NOMO-1 treated with DMSO at 0.1 percent for 48 hours (cell line): ENCODE measurements around the gene EXOSC7.
"Not testable (repeated sequence)": the region's sequence is repeated elsewhere in the genome, so short reads cannot be mapped to it uniquely, and the experiment has no call there.

Source experiments
- DNase-seq: peaks from one replicate; lab custom pipeline; 2025; ENCODE audit not compliant: unreplicated experiment; lab: John Stamatoyannopoulos, UW

Gene EXOSC7

DNA sequence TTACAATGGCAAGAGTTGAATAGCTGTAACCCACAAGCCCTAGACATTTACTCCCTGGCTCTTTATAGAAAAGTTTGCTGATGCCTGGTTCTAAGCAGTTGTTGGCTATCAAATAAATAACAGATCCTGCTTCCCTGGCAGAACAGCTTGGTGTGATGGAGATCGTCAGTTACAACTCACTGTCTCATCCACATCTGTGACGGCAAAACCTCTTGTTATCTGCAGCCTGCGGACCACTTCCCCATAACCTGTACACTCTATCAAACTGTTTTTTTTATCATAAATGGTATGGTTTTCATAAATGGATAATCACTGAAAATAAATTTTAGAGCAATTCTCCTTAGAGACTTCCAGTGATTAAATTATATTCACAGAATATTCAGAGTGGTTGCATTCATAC, 14.2 kb upstream of the EXOSC7 start:
- no peak for DNase-seq

DNA sequence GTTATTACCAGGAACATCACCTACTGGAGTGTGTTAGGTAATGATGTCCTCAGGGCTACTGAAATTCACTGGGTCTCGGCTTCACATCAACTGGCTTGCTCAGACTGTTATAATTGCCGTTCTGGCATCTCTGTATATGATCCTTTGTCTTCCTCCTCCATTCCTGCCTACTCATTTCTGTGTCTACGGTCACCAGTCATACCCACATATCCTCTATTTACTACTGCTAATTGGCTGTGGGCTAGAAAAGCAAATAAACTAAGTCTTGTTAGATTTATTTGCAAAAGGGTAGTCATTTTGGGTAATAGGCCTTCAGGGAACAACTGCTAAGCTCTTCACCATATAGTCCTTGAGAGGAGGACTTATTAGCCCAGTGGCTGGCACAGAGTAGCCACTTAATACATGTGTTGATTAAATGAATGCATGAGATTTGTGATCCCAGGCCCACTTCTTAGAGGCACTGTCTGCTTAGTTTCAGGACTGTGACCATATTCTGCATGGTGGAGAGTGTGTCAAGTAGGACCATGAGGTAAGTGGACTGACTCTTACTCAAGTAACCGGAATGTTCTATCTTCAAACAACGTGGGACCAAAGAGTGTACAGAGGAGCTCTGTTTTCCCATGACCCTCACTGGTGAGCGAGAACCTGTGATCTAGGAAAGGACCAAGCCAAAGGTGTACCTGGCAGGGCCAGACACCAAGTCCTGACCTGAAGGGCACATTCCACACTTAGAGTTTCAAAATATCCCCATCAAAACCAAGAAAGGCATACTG, 13.2 kb upstream of the EXOSC7 start:
- no peak for DNase-seq

DNA sequence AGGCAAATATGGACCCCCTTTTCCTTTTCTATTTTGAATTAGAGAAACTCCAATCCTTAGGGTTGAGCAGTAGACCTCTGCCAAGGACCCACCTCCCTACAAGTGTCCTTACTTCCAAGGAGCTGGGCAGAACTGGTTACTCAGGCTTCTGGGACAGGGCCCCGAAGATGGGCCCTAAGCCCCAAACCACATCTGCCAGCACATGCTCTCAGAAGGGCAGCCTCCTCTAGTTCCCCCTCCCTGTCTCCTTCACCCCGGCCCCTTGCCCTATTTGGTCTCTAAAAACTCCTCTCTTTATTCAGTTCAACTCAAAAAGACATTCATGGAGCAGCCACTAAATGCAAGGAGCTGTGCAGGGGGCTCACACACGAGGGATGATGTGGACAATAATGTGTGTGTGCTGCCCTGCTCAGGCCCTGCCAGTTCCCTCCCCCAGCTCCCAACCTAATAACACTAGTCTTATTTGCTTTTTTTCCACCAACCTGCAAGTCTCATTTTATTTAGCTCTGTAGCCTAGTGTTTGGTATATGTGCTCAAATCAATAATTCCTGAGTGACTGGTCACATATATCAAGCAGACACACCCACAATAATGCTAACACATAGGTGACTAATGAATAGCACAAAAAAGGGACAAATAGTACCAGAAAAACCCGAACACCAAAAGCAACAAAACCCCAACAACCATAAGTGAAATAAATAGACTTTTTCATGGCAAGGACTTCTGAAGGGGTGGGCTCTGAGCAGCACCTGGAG, 12.3 kb upstream of the EXOSC7 start:
- DNase-seq: no peak

DNA sequence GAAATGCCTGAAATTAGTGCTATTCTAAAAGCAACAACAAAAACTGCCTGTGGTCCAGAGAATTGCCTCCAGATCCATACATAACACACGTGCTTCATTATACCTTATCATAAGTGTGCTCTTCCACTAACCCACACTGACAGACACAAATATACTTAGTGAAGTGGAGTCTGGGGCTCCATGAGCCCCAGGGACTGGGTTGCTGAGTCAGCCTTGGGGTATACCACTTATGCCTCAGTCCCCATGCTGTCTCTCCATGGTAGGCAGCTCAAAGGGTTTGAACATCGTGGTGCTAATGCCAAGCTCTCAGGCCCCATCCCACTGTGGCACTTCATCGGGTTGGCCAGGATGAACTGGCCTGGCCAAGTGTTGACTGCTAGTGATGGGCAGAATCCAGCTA, 10.9 kb upstream of the EXOSC7 start:
- DNase-seq: no peak

DNA sequence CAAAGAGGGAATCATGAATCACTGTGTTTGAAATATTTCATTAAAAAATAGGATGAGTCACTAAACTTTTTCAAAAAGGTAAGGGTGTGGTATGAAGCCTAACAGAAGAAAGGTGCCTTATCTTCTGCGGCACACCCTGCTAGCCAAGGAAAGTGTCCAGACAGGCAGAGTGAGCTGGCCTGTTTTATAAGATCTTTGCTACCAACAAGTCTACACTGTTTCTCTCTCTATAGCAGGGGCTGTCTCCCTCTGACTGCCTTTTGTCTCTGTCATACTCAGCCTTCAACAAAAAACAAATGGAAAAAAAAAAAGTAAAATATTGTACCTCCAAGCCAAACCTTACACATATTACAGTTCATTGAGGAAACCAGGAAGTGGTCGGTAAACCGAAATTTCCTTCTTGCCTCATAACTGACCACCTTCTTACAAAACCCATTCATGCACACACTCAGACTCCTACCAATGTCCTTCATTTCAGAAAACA, 9.2 kb upstream of the EXOSC7 start:
- DNase-seq: peak; percentile 91

DNA sequence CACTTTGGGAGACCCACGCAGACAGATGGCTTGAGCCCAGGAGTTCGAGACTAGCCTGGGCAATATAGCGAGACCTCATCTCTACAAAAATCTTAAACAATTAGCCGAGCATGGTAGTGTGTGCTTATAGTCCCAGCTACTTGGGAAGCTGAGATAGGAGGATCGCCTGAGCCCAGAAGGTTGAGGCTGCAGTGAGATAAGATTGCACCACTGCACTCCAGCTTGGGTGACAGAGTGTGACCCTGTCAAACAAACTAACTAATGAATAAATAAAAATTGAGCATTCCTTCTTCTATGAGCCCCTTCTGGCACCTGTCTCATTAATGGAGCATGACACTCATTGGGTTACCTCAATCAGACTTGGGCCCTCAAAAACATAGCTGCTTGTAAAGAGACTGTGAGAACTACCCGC, 7.6 kb upstream of the EXOSC7 start:
- no peak for DNase-seq

DNA sequence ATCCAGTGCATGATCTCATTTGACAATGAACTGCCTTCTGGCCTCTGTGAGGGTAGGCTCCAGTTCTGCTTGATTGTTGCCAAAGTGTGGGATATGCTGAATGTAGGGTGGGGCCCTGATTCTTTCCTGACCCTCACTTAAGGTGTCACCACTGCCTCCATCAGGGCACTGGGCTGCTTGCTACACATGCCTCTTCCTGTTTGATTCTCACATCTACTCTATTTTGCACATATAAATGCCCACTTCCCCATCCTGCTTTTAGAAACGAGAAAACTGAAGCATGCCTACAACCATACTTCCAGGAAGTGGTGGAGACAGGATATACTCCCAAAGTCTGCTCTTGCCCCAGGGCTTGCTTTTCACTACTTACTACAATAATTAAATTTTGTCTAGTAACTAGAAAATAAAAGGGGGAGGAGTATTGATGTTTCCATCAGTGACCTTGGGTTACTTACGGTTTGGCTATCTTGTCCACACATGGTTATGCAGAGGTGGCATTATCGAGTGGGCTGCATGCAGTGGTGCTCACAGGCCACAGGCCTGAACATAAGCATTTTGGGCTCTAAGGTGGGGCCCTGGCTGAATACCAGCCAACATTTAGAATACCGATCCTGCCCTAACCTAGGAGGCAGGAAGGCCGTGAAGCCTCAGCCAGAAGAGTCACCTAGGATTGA, 6.8 kb upstream of the EXOSC7 start:
- peak; percentile 88 for DNase-seq

DNA sequence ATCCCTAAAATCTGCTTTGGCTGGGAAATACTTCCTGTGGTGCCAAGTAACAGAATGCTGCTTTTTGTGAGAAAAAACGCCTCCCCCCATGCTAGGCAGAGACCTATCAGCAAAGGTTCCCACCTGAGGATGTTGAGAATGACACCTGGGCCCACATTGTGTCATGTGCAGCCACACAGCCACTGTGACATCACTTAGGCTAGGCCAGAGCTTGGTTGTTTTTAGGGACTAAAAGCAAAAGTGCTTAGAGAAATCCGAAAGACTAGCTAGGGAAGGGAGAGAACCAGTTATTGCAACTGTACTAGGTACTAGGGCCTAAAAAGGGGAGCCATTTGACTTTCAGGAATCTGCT, 6.2 kb upstream of the EXOSC7 start:
- DNase-seq: no peak

DNA sequence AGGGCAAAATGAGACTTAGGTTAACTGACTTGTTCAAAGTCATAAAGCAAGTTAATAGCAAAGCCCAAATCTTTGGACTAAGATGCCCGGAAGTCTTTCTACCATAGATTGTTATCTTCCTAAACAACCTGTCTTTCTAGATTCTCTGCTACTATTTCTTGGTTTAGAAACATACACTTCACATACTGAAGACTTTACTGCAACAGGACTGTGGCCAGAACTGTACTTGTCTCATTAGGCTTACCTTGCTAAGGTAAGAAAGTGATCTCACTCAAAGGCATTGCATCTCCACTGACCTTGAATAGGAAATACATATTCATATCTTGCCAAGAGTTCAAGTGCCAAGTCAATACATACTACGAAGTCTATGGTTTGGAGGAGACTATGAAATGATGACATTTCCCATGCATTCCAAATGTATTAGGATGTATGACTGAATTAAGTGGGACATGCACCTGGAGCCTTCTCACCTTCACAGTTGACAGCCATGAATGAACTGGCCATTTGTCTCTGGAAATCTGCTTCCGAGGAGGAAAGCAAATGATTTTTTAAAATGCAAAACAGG, 5.0 kb upstream of the EXOSC7 start:
- DNase-seq: no peak

DNA sequence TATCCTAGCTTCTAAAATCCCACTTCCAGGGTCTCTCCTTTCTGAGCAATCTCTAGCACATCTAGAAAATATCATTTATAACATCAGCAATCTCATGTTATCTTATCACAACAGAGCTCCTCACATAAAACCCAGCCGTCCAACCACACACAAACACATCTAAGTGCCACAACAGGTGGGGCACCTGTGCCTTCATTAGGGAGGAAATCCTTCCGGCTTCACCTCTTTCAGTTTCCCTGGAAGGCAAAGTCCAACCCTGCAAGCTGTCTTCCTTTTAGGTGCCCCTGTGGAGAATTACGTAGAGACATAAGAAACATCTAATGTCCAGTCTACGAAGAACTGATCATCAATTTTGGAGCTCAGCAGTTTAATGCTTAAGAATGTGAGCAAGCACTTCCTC, 1.6 kb upstream of the EXOSC7 start:
- no peak for DNase-seq

DNA sequence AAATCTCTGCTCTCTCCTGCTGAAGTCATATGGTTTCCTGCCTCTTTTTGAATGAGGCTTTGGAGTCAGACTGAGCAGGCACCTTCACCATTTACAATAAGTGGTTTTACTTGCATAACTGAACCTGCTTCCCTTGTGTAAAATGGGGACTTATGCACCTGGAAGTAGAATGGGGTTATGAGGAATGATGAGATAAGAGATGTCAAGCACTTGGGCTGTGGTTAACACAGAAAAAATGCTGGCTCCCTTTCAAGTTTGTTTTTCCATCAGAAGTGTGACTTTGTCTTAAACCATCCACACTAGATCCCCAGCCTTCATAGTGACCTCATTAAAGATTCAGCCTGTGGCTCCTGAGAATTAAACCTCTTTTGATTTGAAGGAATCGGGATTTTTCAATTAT, 5.2 kb downstream of the EXOSC7 start:
- DNase-seq: no peak

DNA sequence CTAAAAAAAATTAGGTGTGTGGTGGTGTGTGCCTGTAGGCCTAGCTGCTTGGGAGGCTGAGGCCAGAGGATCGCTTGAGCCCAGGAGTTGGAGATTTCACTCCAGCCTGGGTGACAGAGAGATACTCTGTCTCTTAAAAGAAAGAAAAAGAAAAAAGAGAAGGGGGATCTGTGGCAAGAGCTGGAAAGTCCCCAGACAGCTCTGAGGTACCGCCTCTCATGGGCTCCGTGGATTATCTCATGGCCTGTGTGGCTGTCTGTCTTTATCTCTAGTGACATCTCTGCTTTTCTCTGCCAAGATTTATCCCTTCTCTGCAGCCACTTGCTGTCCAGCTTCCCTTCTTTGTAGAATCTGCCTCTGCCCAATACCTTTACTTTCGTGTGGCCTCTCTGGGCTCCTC, 5.7 kb downstream of the EXOSC7 start:
- no peak for DNase-seq

DNA sequence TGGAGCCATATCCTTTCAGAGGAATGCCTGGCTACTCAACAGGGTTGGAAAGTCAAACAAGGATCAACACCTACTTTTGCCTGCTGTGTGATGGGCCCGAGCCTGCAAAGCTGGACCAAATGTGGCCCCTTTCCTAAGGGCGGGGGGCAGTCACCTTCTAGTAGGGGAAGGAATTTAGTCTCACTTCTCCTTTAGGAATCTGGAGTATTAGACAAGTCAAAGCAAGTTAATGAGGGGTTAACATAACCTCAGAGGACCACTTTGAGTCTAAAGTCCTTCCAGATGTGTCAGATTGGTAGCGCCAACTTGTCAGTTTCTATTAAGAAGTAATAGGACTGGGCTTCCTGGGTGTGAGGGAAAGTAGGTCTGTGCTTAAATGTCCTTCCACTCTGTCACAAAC, 6.8 kb downstream of the EXOSC7 start:
- DNase-seq: peak; percentile 8

DNA sequence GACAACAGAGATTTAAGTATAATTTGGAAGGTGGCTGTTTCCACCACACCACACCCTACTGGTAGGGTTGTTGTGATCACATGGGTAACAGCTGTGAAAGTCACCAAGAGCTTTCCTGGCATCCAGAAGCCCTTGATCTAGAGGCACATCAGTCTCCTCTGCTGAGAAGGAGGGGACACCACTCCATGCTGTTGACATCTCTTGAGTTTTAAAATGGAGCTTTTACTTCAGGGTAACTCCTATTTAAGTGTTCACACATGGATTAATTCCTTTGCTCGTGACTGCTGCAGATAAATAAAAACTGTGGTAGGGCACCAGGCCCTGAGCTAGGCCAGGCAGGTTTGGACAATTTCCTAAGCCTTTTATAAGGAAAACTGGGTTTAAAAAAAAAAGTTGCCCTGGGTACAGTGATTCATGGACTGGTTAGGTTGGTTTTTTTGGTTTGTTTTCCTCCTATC, 7.5 kb downstream of the EXOSC7 start:
- DNase-seq: no peak

DNA sequence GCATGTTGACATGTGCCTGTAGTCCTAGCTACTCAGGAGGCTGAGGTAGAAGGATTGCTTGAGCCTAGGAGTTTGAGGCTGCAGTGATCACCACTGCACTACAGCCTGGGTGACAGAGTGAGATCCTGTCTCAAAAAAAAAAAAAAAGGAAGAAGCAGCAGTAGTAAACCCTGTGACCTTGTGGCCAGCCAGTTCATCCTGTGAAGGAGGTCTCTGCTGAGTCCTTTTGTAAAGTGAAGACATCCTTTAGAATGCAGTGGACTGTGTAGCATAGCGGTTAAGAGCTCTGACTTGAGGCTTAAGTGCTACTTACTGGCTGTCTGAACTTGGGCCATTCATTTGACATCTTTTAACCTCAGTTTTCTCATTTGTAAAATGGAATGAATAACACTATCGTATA, 8.3 kb downstream of the EXOSC7 start:
- DNase-seq: peak; percentile 57

DNA sequence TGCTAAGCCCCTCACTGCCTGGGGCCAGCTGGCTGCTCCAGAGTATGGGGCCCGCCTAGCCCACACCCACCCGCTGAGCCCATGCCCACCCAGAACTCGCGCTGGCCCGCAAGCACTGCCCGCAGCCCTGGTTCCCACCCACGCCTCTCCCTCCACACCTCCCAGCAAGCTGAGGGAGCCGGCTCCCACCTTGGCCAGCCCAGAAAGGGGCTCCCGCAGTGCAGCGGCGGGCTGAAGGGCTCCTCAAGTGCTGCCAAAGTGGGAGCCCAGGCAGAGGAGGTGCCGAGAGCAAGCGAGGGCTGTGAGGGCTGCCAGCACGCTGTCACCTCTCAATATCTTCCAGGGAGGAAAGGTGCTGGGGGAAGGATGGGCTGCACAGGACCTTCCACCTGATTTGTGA, 10.3 kb downstream of the EXOSC7 start:
- not testable (repeated sequence) for DNase-seq

DNA sequence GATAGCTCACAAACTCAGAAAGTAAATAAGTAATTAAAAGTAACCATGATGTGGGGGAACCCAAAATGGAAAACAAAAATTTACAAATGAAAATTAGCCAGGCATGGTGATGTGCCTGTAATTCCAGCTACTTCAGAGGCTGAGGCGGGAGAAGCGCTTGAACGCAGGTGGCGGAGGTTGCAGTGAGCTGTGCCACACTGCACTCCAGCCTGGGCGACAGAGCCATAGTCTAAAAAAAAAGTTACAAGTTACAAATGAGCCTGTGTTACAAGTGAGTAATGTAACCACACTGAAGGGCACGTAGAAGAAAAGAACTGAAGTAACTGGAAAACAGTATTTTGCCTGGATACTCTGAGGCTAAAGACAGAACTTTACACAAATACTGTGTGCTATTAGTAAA, 11.3 kb downstream of the EXOSC7 start:
- DNase-seq: no peak

DNA sequence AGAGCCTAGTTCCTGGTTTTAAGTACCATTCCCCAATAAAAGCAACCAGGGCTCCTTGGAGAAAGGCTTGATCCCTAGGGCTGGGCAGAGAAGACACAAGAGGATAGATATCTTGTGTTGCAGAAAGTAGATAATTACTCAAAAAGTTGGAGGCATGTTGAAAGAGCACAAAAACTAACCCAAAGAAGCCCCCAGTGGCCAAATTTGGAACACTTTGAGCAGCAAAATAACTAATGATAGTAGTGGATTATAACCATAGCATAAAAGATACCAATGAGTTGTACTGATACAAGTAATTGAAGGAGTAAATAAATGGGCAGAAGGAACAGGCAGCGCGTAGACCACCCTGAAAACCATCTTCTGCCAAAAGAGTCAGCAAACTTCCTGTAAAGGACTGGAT, 12.0 kb downstream of the EXOSC7 start:
- peak; percentile 31 for DNase-seq

DNA sequence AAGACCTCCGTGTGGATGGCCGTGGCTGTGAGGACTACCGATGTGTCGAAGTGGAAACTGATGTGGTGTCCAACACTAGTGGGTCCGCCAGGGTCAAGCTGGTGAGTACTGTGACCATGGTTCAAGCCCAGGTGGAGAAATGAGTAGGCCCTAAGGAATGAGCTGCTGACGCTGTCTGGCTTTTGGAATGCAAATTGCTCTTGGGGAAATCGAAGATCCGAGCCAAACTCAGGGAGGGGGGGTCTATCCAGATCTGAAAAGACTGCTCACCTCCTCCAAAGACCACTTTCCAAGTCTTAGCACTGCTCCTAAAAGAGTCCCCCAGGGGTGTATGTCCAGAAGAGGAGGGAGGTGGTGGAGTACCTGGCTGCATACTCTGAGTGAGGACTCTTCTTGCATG, 13.1 kb downstream of the EXOSC7 start:
- DNase-seq: no peak

DNA sequence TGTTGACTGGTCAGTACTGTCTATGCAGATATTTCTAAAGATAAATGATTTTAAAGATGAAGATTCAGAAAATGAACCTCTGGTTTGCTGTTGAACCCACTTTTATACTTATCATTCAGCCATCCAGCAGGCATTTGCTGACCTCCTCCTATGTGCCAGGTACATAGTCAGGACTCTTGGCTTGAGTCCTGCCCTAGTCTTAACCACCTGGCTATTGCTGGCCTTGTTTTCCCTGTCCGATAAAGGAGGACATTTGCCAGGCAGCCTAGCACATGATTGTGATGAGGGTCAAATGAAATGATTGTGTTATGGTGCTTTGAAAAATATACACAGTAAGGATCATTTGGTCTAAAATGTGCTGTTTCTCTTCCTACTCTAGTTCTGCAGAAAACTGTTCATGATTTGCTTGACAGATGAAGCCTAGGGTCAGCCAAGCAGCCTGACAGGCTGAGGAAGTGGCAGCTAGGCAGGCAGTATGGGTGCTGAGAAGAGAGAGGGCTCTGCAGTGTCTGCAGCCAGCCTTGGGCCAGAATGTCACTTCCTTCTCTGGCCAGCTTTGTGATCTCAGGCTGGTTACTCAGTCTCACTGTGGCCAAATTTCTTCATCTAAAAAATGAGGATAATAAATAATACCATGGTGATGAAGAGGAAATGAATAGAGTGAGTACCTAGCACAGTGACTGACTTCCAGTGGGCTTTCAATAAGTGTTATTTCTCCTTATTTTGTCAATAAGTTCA, 13.8 kb downstream of the EXOSC7 start:
- no peak for DNase-seq

DNA sequence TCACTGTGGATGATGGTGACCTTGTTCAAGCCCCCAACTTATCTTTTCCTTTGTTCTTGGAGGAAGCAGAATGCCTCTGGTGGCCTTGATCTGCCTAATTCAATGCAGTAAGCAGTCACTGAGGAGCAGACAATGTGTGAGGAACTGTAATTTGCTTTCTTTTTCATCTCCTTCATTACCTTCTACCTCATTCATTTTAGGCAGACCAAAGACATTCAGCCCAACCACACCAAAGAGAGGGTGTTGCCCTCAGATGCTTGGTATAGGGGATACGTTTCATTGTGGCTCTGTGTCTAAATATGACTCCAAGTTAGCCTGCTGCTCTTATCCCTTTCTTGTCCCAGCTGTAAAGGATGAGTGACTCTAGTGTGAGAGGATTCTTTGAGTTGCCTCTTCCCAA, 15.3 kb downstream of the EXOSC7 start:
- no peak for DNase-seq
